ENCODE results near the gene PTPRE.

The PTPRE gene

GRCh38 chr10:127980898-127981297 is 74.0 kb downstream of the PTPRE start:
- no peaks in the 10 kb centered on the region for H4K20me1 ChIP-seq (ENCODE audit: insufficient read depth, low read length, poor library complexity, severe bottlenecking)
- H3K27me3 ChIP-seq (ENCODE audit: insufficient read depth, low read length, poor library complexity, severe bottlenecking), result no peaks in the 10 kb centered on the region
- H3F3A ChIP-seq (ENCODE audit: low read depth), result no peaks in the 10 kb centered on the region
- no peak overlapping the region for H2AFZ ChIP-seq (ENCODE audit: low read length)
- no peaks in the 10 kb centered on the region for H3K79me2 ChIP-seq (ENCODE audit: insufficient read depth, low read length)
- no peaks in the 10 kb centered on the region for H3K36me3 ChIP-seq (ENCODE audit: insufficient read depth, low read length)
- TF ChIP-seq EZH2phosphoT487 (IDR thresholded peaks at IDR 0.05; ENCODE audit: borderline replicate concordance) (no peak), CTCF (conservative IDR thresholded peaks at IDR 0.05; ENCODE audit: low read length) (no peak)
- H3K9me2 ChIP-seq (replicated peaks; ENCODE audit: low read depth, low read length), result no peaks in the 10 kb centered on the region
- no peak overlapping the region for H3K9ac ChIP-seq (ENCODE audit: low read depth, low read length, poor library complexity, severe bottlenecking)
- H3K9me3 ChIP-seq (ENCODE audit: insufficient read depth, low read depth, low read length), result no peaks in the 10 kb centered on the region
- H3K4me1 ChIP-seq (ENCODE audit: insufficient read depth, low read length, poor library complexity, severe bottlenecking), result peaks cover 8% of the 10 kb centered on the region
- no peak overlapping the region for H3K4me3 ChIP-seq (ENCODE audit: low read length, poor library complexity, severe bottlenecking)
- no peak overlapping the region for H3K4me2 ChIP-seq (ENCODE audit: low read depth, low read length, poor library complexity, severe bottlenecking)

GRCh38 chr10:127982601-127983000 is 75.7 kb downstream of the PTPRE start:
- no peaks in the 10 kb centered on the region for H3K9me3 ChIP-seq (ENCODE audit: insufficient read depth, low read depth, low read length)

GRCh38 chr10:127983344-127984100 is 76.6 kb downstream of the PTPRE start:
- Histone ChIP-seq H3K4me1 (ENCODE audit: insufficient read depth, low read length, poor library complexity, severe bottlenecking) (no peaks in the 10 kb centered on the region), H3K36me3 (ENCODE audit: insufficient read depth, low read length) (no peaks in the 10 kb centered on the region), H3K79me2 (ENCODE audit: insufficient read depth, low read length) (no peaks in the 10 kb centered on the region), H2AFZ (ENCODE audit: low read length) (no peak overlapping the region), H3K9ac (ENCODE audit: low read depth, low read length, poor library complexity, severe bottlenecking) (no peak overlapping the region), H3K27me3 (ENCODE audit: insufficient read depth, low read length, poor library complexity, severe bottlenecking) (no peaks in the 10 kb centered on the region), H3K9me3 (ENCODE audit: insufficient read depth, low read depth, low read length) (no peaks in the 10 kb centered on the region), H4K20me1 (ENCODE audit: insufficient read depth, low read length, poor library complexity, severe bottlenecking) (no peaks in the 10 kb centered on the region), H3K4me2 (ENCODE audit: low read depth, low read length, poor library complexity, severe bottlenecking) (no peak overlapping the region), H3F3A (ENCODE audit: low read depth) (no peaks in the 10 kb centered on the region), H3K9me2 (replicated peaks; ENCODE audit: low read depth, low read length) (no peaks in the 10 kb centered on the region), H3K4me3 (ENCODE audit: low read length, poor library complexity, severe bottlenecking) (no peak overlapping the region)
- TF ChIP-seq CTCF (conservative IDR thresholded peaks at IDR 0.05; ENCODE audit: low read length) (no peak), EZH2phosphoT487 (IDR thresholded peaks at IDR 0.05; ENCODE audit: borderline replicate concordance) (no peak)

More at GRCh38 chr10:127982601-127983000, 75.7 kb downstream of the PTPRE start:
- Histone ChIP-seq H3K27me3 (ENCODE audit: insufficient read depth, low read length, poor library complexity, severe bottlenecking) (no peaks in the 10 kb centered on the region), H3K4me1 (ENCODE audit: insufficient read depth, low read length, poor library complexity, severe bottlenecking) (peaks cover 3% of the 10 kb centered on the region), H3F3A (ENCODE audit: low read depth) (no peaks in the 10 kb centered on the region), H3K36me3 (ENCODE audit: insufficient read depth, low read length) (no peaks in the 10 kb centered on the region), H4K20me1 (ENCODE audit: insufficient read depth, low read length, poor library complexity, severe bottlenecking) (no peaks in the 10 kb centered on the region), H3K4me2 (ENCODE audit: low read depth, low read length, poor library complexity, severe bottlenecking) (no peak overlapping the region), H2AFZ (ENCODE audit: low read length) (no peak overlapping the region), H3K9ac (ENCODE audit: low read depth, low read length, poor library complexity, severe bottlenecking) (no peak overlapping the region), H3K9me2 (replicated peaks; ENCODE audit: low read depth, low read length) (no peaks in the 10 kb centered on the region), H3K4me3 (ENCODE audit: low read length, poor library complexity, severe bottlenecking) (no peak overlapping the region), H3K79me2 (ENCODE audit: insufficient read depth, low read length) (no peaks in the 10 kb centered on the region)
- TF ChIP-seq CTCF (conservative IDR thresholded peaks at IDR 0.05; ENCODE audit: low read length), result no peak
- TF ChIP-seq EZH2phosphoT487 (IDR thresholded peaks at IDR 0.05; ENCODE audit: borderline replicate concordance), result no peak

All from Loucy (cell line).